NCI-H1417 treated with DMSO at 0.1 percent for 48 hours (cell line): ENCODE results near the gene TRPM5.

Experiments used
- DNase-seq: peaks from one replicate; lab custom pipeline; 2025; lab: John Stamatoyannopoulos, UW

The TRPM5 gene

DNA sequence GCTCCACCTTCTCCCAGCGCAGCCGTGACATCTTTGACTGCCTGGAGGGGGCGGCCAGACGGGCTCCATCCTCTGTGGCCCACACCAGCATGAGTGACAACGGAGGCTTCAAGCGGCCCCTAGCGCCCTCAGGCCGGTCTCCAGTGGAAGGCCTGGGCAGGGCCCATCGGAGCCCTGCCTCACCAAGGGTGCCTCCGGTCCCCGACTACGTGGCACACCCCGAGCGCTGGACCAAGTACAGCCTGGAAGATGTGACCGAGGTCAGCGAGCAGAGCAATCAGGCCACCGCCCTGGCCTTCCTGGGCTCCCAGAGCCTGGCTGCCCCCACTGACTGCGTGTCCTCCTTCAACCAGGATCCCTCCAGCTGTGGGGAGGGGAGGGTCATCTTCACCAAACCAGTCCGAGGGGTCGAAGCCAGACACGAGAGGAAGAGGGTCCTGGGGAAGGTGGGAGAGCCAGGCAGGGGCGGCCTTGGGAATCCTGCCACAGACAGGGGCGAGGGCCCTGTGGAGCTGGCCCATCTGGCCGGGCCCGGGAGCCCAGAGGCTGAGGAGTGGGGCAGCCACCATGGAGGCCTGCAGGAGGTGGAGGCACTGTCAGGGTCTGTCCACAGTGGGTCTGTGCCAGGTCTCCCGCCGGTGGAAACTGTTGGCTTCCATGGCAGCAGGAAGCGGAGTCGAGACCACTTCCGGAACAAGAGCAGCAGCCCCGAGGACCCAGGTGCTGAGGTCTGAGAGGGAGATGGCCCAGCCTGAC, 41.2 kb downstream of the TRPM5 start:
- no peak for DNase-seq

DNA sequence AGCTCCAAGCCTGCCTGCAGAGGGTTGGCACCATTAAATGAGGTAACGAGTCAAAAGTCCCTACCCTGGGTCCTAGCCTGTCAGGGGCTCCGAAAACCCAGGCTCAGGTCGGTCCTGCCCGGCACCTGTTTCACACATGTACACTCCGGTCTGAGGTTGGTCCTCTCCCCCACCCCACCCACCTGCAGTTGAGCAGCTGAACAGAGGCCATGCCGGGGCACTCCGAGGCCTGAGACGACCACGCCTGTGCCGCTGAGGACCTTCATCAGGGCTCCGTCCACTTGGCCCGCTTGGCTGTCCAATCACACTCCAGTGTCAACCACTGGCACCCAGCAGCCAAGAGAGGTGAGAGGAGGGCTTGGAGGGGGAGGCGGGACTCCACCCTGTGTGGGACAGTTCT, 42.2 kb downstream of the TRPM5 start:
- no peak for DNase-seq

DNA sequence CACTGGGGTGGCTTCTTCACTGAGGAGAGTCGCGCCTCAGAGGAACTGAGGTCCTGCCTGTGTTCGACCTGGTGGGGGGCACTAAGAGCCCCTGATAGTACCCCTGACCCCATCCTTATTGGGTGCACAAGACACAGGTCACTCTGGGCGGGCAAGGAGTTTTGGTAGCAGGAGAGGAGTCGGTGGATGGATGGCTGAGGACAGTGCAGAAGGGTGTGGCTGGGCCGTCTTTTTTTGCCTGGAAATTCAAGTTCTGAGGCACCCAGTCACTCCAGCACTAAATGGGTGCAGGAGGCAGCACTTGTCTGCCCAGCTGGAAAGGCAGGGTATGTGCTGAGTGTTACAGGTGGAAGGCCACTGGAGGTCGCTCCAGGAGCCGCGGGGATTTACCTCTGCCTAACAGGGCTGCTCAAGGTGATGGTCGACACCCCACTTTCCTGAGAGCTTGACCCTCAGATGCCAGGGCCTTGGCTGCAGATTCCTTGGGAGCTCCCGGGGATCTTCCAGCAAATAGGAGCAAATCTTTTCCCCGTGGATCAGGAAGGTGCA, 42.8 kb downstream of the TRPM5 start:
- no peak for DNase-seq

DNA sequence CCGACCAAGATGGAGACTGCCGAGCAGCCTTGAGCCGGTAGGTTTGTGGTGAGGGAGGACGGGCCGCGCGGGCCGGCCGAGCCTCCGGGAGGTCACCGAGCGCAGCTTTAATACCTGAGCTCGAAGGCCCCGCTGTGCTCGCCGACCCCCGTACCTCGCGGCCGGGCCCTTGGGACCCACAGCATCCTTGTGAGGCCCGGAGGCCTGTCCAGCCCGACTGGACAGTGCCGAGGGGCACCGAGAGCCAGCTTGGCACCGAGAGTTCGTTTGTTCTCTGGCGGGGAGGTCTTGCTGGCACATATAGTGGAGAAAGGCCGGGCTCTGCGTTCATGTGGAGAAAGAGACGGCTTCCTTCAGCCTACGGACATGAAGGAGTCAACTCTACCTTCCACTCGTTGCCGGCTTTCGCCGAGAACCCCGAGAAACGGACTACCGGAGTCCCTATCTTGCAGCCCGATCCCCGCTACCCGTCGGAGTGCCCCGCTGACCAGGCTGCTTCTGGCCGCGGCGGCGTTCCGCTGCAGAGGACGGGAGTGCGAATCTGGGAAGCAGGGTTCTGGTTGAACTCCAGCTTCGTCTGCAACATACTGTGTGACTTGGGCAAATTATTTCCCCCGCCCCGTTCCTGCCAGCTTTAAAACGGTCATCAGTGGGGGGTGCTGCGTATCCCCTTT, 43.4 kb downstream of the TRPM5 start:
- DNase-seq: no peak

DNA sequence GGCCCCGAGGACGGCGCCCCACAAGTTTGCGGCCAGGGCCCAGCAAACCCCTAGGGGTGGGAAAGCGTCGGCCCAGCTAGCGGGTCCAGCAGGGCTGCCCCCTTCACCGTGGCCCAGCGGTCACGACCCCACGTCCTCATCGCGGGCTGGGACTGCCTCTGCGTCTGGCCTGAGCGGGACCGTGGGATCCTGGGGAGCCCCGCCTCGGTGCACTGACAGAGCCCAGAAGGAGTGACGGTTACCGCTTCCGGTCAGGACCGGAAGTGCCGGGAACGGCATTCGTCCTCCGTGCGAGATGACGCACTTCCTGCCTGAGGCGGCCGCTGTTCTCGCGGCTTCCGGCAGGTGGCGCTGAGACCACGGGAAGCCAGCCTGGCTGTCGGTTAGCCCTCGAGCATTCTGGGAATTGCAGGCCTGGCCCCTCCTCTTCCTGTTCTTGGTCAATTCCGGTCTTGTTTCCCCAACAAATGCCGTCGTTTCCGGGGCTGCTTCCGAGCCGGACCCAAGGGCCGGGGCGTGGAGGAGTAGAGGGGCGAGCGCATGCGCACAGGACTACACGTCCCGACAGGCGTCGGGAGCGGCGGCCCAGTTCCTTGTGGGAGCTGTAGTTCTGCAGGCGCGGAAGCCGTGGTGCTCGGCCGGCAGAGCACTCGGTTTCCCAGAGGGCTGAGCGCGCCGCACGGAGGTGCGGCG, 44.1 kb downstream of the TRPM5 start, which contains the start of gene TSSC4:
TSSC4 (plus strand) TSS at position 682 of the 693 bp plus-strand sequence. CDS start 1,884 bp downstream, outside the sequence.
- DNase-seq: peak; percentile 97

DNA sequence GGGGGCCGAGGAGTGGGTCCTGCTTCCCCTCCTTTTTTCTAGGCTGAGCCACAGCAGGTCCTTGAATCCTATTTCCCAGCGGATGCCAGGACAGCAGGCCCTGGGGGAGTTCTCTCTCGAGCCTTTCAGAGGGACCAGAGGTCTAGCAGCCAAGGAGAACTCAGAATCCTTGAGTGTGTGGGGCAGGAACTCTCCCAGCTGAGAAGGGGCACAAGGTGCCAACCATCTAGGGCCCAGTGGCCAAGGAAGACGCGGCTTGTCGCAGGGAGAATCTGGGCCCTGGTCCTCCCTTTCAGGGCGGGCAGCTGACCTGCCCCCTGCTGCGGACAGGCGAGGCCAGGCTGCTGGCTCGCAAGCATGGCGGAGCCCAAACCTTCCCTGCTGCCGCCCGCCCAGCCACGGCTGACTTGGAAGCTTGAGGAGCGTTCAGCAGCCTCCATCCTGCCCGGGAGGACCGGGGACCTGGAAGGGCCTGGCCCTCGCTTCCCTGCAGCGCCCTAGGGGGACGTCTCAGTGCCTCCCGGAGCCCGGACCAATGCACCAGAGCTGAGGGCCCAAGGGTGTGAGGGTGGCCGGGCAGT, 44.7 kb downstream of the TRPM5 start:
- DNase-seq: no peak

DNA sequence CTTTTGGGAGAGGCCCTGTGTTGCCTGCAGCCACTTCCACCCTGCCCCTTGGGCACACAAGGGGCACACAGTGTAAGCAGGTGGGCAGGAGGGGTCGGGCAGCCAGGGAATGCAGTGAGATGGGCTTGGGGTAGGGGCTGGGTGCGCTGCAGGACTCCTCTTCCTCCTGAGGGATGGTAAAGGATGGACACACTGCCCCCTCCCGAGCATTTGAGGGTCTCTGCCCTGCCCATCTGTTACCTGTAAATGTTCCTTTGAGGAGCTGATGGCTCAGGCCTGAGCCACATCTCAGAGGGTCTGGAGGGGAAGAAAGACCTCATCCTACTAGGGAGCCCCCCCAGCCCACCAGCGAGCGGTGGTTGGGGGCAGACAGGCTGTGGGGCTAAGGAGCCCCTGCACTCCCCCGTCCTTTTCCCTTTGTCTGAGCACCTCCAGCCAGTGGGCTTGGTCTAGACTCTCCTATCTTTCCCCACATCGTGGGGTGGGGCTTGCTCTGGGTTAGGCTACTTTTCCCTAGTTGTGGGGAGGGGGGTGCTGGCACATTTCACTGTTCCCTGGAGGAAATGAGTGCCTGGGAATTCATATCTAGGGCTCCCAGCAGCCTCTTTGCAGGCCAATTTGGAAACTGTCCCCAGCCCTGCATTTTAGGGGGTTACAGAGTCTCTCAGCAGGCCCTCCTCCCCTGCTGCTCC, 45.5 kb downstream of the TRPM5 start:
- no peak for DNase-seq

DNA sequence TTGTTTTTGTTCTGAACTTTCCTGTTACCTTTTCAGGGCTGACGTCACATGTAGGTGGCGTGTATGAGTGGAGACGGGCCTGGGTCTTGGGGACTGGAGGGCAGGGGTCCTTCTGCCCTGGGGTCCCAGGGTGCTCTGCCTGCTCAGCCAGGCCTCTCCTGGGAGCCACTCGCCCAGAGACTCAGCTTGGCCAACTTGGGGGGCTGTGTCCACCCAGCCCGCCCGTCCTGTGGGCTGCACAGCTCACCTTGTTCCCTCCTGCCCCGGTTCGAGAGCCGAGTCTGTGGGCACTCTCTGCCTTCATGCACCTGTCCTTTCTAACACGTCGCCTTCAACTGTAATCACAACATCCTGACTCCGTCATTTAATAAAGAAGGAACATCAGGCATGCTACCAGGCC, 47.3 kb downstream of the TRPM5 start:
- no peak for DNase-seq

DNA sequence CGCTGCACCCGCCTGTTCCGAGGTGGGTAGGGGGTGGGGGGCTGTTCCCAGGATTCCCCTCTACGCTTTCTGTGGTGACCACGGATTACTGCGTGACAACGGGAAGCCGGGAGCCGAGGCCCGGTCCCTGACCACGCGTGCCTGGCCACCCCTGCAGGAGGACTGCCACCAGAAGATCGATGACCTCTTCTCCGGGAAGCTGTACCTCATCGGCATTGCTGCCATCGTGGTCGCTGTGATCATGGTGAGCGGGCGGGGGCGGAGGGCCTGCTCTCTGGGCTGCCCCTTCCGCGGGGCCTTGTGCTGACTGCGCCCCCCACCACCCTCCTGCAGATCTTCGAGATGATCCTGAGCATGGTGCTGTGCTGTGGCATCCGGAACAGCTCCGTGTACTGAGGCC, 47.8 kb downstream of the TRPM5 start:
- no peak for DNase-seq

DNA sequence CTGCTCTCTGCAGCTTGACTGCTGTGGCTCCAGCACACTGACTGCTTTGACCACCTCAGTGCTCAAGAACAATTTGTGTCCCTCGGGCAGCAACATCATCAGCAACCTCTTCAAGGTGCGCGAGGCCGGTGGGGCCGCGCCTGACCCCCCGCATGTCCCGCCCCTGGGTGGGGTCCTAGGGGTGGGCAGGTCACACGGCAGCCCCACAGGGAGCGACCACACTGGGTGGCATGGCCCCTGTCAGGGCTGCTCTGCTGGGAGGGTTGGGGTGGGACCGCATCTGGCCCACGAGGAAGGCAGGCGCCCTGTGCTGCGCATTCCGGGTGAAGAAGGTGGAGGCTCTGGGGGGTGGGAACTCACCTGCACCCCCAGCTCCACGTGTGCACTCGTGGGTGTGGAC, 48.5 kb downstream of the TRPM5 start:
- DNase-seq: no peak

DNA sequence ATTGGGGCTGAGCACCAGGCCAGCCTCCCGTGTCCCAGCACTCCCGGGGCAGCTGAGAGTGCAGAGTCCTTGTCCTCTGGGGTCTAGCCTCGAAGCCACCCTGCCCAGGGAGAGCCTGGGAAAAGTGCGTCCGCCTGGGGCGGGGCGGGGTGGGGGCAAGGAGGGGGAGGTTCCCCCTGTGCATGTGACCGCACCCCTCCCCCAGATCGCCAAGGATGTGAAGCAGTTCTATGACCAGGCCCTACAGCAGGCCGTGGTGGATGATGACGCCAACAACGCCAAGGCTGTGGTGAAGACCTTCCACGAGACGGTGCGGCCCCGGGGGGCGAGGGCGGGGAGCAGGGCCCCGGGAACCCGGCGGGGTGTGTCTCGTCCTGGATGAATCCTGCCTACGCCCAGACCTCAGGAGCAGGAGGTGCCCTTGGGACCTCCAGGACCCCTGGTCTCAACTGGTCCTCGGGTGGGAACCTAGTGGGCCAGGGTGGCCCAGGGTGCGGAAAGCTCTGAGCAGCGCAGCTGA, 49.0 kb downstream of the TRPM5 start:
- DNase-seq: no peak

DNA sequence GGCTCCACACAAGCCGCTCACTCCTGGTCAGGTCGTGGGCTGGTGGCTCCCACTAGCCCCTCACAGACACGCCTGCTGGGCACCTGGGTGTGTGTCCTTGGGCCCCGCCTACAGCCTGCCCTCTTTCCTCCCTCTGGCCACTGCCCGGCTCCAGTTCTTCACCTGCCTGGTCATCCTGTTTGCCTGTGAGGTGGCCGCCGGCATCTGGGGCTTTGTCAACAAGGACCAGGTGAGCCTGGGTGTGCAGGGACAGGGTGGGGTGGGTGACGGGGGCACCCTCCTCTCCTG, 49.6 kb downstream of the TRPM5 start:
- DNase-seq: no peak
